ENCODE measurements around the gene SPG7. TPM values are rescaled to one million over a fixed set of nuclear protein-coding genes. Genes with fewer than 3 reads are reported as not detected.

The SPG7 gene
- total and polyA plus RNA-seq, 9 of the 15 experiments (the other 6 are each of a cell fraction or from before 2014, with no cell fraction given): 5.8 to 89.1 (median 49.4) TPM

DNA sequence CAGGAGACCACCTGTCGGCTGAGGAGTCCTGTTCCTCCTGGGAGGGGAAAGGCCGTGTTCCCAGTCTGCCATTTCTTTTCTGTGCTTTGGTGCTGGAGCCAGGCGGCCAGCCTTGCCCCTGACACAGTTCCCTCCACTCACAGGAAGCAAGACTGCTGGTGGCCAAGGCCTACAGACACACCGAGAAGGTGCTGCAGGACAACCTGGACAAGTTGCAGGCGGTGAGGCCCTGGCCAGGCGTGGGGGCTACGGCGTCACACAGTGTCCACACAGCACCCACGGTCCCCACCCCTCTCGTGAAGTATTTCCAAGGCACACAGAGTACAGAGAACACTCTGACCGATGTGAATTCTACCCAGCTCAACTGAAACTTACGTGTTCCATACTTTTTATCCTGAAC, 46.1 kb downstream of the SPG7 start:
- ATAC-seq (no peak), FAIRE-seq (no peak), DNase-seq (ENCODE audit: extremely low read depth in 1 of 4, low spot score in 3 of 4) (no peak)
- CTCF ChIA-PET (ENCODE audit: low intra/inter-chr PET ratio): no interaction called here
- POLR2A ChIA-PET: no interaction called here
- TF ChIP-seq, protein P1, sequence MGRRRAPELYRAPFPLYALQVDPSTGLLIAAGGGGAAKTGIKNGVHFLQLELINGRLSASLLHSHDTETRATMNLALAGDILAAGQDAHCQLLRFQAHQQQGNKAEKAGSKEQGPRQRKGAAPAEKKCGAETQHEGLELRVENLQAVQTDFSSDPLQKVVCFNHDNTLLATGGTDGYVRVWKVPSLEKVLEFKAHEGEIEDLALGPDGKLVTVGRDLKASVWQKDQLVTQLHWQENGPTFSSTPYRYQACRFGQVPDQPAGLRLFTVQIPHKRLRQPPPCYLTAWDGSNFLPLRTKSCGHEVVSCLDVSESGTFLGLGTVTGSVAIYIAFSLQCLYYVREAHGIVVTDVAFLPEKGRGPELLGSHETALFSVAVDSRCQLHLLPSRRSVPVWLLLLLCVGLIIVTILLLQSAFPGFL (CRISPR knock-in tag; IDR thresholded peaks at IDR 0.05): no peak
- TF ChIP-seq LCOR (CRISPR knock-in tag; IDR thresholded peaks at IDR 0.05): no peak
- TF ChIP-seq, protein P2, sequence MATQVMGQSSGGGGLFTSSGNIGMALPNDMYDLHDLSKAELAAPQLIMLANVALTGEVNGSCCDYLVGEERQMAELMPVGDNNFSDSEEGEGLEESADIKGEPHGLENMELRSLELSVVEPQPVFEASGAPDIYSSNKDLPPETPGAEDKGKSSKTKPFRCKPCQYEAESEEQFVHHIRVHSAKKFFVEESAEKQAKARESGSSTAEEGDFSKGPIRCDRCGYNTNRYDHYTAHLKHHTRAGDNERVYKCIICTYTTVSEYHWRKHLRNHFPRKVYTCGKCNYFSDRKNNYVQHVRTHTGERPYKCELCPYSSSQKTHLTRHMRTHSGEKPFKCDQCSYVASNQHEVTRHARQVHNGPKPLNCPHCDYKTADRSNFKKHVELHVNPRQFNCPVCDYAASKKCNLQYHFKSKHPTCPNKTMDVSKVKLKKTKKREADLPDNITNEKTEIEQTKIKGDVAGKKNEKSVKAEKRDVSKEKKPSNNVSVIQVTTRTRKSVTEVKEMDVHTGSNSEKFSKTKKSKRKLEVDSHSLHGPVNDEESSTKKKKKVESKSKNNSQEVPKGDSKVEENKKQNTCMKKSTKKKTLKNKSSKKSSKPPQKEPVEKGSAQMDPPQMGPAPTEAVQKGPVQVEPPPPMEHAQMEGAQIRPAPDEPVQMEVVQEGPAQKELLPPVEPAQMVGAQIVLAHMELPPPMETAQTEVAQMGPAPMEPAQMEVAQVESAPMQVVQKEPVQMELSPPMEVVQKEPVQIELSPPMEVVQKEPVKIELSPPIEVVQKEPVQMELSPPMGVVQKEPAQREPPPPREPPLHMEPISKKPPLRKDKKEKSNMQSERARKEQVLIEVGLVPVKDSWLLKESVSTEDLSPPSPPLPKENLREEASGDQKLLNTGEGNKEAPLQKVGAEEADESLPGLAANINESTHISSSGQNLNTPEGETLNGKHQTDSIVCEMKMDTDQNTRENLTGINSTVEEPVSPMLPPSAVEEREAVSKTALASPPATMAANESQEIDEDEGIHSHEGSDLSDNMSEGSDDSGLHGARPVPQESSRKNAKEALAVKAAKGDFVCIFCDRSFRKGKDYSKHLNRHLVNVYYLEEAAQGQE (IDR thresholded peaks at IDR 0.05; ENCODE audit: borderline replicate concordance): no peak
- TF ChIP-seq, protein P2 (CRISPR knock-in tag; IDR thresholded peaks at IDR 0.05; ENCODE audit: low read depth): no peak
- TF ChIP-seq, protein P3, sequence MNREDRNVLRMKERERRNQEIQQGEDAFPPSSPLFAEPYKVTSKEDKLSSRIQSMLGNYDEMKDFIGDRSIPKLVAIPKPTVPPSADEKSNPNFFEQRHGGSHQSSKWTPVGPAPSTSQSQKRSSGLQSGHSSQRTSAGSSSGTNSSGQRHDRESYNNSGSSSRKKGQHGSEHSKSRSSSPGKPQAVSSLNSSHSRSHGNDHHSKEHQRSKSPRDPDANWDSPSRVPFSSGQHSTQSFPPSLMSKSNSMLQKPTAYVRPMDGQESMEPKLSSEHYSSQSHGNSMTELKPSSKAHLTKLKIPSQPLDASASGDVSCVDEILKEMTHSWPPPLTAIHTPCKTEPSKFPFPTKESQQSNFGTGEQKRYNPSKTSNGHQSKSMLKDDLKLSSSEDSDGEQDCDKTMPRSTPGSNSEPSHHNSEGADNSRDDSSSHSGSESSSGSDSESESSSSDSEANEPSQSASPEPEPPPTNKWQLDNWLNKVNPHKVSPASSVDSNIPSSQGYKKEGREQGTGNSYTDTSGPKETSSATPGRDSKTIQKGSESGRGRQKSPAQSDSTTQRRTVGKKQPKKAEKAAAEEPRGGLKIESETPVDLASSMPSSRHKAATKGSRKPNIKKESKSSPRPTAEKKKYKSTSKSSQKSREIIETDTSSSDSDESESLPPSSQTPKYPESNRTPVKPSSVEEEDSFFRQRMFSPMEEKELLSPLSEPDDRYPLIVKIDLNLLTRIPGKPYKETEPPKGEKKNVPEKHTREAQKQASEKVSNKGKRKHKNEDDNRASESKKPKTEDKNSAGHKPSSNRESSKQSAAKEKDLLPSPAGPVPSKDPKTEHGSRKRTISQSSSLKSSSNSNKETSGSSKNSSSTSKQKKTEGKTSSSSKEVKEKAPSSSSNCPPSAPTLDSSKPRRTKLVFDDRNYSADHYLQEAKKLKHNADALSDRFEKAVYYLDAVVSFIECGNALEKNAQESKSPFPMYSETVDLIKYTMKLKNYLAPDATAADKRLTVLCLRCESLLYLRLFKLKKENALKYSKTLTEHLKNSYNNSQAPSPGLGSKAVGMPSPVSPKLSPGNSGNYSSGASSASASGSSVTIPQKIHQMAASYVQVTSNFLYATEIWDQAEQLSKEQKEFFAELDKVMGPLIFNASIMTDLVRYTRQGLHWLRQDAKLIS (CRISPR knock-in tag; IDR thresholded peaks at IDR 0.05): no peak
- no peak for TF ChIP-seq RFX5 (IDR thresholded peaks at IDR 0.05; ENCODE audit: low read depth, low read length)
- TF ChIP-seq EHMT2 (IDR thresholded peaks at IDR 0.05): no peak
- no peak for TF ChIP-seq RBM17 (IDR thresholded peaks at IDR 0.05; ENCODE audit: borderline replicate concordance, low read depth, low read length)
- Histone ChIP-seq H3K4me2 (ENCODE audit: insufficient read depth, low read length) (no peak overlapping the region), H3K4me1 (replicated peaks in 1 of 2; ENCODE audit: control insufficient read depth in 2 of 2, insufficient read depth in 2 of 2, low read length in 2 of 2) (peaks cover 3 to 22% of the 10 kb centered on the region in 2 experiments; a peak in 4 of 5 replicates), H3K36me3 (ENCODE audit: control insufficient read depth, insufficient read depth, low read length) (peaks cover 77% of the 10 kb centered on the region; the same call in 2 of the 3 replicates), H3K27ac (ENCODE audit: extremely low read depth, low read depth, low read length) (no peak overlapping the region), H3K79me2 (ENCODE audit: control insufficient read depth, insufficient read depth, low read length) (no peaks in the 10 kb centered on the region), H3K9ac (ENCODE audit: insufficient read depth in 1 of 2, low read depth in 2 of 2, low read length in 2 of 2) (peak overlapping the region in 1 of 2 experiments; percentile 65; a peak in 1 of 4 replicates), H2AFZ (ENCODE audit: low read depth, low read length) (no peak overlapping the region), H4K20me1 (replicated peaks; ENCODE audit: control insufficient read depth, insufficient read depth, low read length) (no peaks in the 10 kb centered on the region; the same call in 1 of the 2 replicates), H3K27me3 (ENCODE audit: control insufficient read depth in 2 of 2, insufficient read depth in 2 of 2, low read length in 2 of 2) (no peaks in the 10 kb centered on the region), H3K9me3 (replicated peaks; ENCODE audit: control insufficient read depth, insufficient read depth, low read depth, low read length) (no peaks in the 10 kb centered on the region), H3K4me3 (no peak overlapping the region), H3K9me1 (ENCODE audit: control insufficient read depth, insufficient read depth, low read length) (peaks cover 2% of the 10 kb centered on the region)
- 96% methylated on average over 9 of the region's 12 CpGs for WGBS (ENCODE audit: insufficient coverage, low coverage, missing lambda C conversion rate)
- intact Hi-C loops (cut with micrococcal nuclease): no loop called here
- in situ Hi-C loops (cut with MboI): no loop called here
- BruUV-seq (replicated peaks): no TSS peak
